ENCODE data around the gene NUP93. TPM values are rescaled to one million over a fixed set of nuclear protein-coding genes. Genes with fewer than 3 reads are reported as not detected.

NUP93 gene
- total RNA-seq, 4 donors from 2014 or later = 12.9 to 30.7 (median 23.0) TPM

- Histone ChIP-seq H3K9me3 (no peaks in the 10 kb centered on the region), H3K4me3 (no peak overlapping the region), H3K4me1 (peaks cover 5 to 9% of the 10 kb centered on the region in 2 donors), H3K36me3 (no peaks in the 10 kb centered on the region), H3K27ac (no peak overlapping the region), H3K27me3 (no peaks in the 10 kb centered on the region)
- in situ Hi-C loops (cut with MboI; ENCODE audit: low sequenced_read_pairs in 4 of 4) (no loop called here), intact Hi-C loops (cut with DNase I; ENCODE audit: low total_unique reads) (no loop called here)
- DNase-seq (no peak), ATAC-seq (no peak)
- TF ChIP-seq CTCF (IDR thresholded peaks at IDR 0.05 in 4 of 5, conservative IDR thresholded peaks at IDR 0.05 in 1 of 5) = no peak
- no peak for TF ChIP-seq POLR2A (IDR thresholded peaks at IDR 0.05)
These were observed 121.9 kb downstream of the NUP93 start for GRCh38 chr16:56851671-56852400.

GRCh38 chr16:56852401-56852730, 122.4 kb downstream of the NUP93 start:
- in situ Hi-C loops (cut with MboI; ENCODE audit: low sequenced_read_pairs in 4 of 4) = no loop called here
- Histone ChIP-seq H3K27me3 (no peaks in the 10 kb centered on the region), H3K4me1 (peaks cover 5 to 9% of the 10 kb centered on the region in 2 donors), H3K27ac (no peak overlapping the region), H3K36me3 (no peaks in the 10 kb centered on the region), H3K4me3 (no peak overlapping the region), H3K9me3 (no peaks in the 10 kb centered on the region)
- intact Hi-C loops (cut with DNase I; ENCODE audit: low total_unique reads) = no loop called here
- TF ChIP-seq CTCF (IDR thresholded peaks at IDR 0.05 in 4 of 5, conservative IDR thresholded peaks at IDR 0.05 in 1 of 5) (no peak), POLR2A (IDR thresholded peaks at IDR 0.05) (no peak)
- no peak for ATAC-seq
- DNase-seq = no peak

GRCh38 chr16:56852968-56853367, 123.0 kb downstream of the NUP93 start:
- no peak for DNase-seq
- ATAC-seq = no peak
- in situ Hi-C loops (cut with MboI; ENCODE audit: low sequenced_read_pairs in 4 of 4) = no loop called here
- Histone ChIP-seq H3K27ac (no peak overlapping the region), H3K27me3 (no peaks in the 10 kb centered on the region), H3K36me3 (no peaks in the 10 kb centered on the region), H3K9me3 (no peaks in the 10 kb centered on the region), H3K4me3 (no peak overlapping the region), H3K4me1 (peaks cover 3 to 9% of the 10 kb centered on the region in 2 donors)
- TF ChIP-seq CTCF (IDR thresholded peaks at IDR 0.05 in 4 of 5, conservative IDR thresholded peaks at IDR 0.05 in 1 of 5) = no peak
- TF ChIP-seq POLR2A (IDR thresholded peaks at IDR 0.05) = no peak
- intact Hi-C loops (cut with DNase I; ENCODE audit: low total_unique reads) = no loop called here

GRCh38 chr16:56855201-56855600, 125.3 kb downstream of the NUP93 start:
- no peak for TF ChIP-seq CTCF (IDR thresholded peaks at IDR 0.05 in 4 of 5, conservative IDR thresholded peaks at IDR 0.05 in 1 of 5)
- in situ Hi-C loops (cut with MboI; ENCODE audit: low sequenced_read_pairs in 4 of 4) = no loop called here
- Histone ChIP-seq H3K27me3 (no peaks in the 10 kb centered on the region), H3K27ac (no peak overlapping the region), H3K9me3 (no peaks in the 10 kb centered on the region), H3K4me3 (no peak overlapping the region), H3K4me1 (no peaks in the 10 kb centered on the region), H3K36me3 (no peaks in the 10 kb centered on the region)
- DNase-seq = no peak
- intact Hi-C loops (cut with DNase I; ENCODE audit: low total_unique reads) = no loop called here
- ATAC-seq = no peak

- ATAC-seq = no peak
- TF ChIP-seq POLR2A (IDR thresholded peaks at IDR 0.05) (no peak), CTCF (IDR thresholded peaks at IDR 0.05 in 4 of 5, conservative IDR thresholded peaks at IDR 0.05 in 1 of 5) (no peak)
- Histone ChIP-seq H3K27me3 (no peaks in the 10 kb centered on the region), H3K27ac (no peak overlapping the region), H3K36me3 (no peaks in the 10 kb centered on the region), H3K9me3 (no peaks in the 10 kb centered on the region), H3K4me1 (no peaks in the 10 kb centered on the region), H3K4me3 (no peak overlapping the region)
- DNase-seq = no peak
- intact Hi-C loops (cut with DNase I; ENCODE audit: low total_unique reads) (no loop called here), in situ Hi-C loops (cut with MboI; ENCODE audit: low sequenced_read_pairs in 4 of 4) (no loop called here)
These were observed 126.0 kb downstream of the NUP93 start for GRCh38 chr16:56855946-56856345.
